Measurements from ENCODE around the gene ARHGEF3. TPM values are rescaled to one million over a fixed set of nuclear protein-coding genes. Genes with fewer than 3 reads are reported as not detected.

Gene ARHGEF3
- total RNA-seq, 3 donors from 2014 or later (not counting 1 experiment from before 2014, with no cell fraction given), result 112 to 211 (median 135) TPM

DNA sequence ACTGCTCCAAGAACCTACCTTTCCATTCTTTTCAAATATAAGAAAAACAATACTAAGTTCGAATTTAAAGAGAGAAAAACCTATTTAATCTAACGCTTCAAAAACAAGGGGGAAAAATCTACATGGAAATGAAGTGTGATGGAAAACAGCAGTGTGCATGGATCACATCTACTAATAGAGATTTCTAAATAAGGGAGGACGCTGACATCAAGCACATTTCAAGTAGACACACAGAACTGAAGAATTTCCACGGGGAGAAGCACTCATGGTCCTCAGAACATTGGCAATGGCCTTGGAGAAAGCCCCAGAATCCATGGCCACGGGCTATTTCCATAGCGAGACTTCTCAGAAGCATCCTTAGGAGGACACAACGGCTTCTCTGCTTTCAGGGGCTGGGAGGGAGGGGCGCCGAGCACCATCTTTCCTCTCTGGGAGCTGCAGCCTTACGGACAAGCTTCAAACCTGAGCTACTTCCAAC is 119.7 kb downstream of the ARHGEF3 start:
- peak overlapping the region; percentile 92 to 97 for H3K27ac Mint-ChIP-seq
- H3K4me3 Mint-ChIP-seq, result peak overlapping the region; percentile 98
- peaks cover 4% of the 10 kb centered on the region for H3K9me3 ChIP-seq (ENCODE audit: control insufficient read depth, insufficient read depth, low read length)
- H3K4me1 ChIP-seq (ENCODE audit: control insufficient read depth, insufficient read depth, low read length), result peaks cover 9% of the 10 kb centered on the region
- H3K4me3 ChIP-seq (ENCODE audit: low read length), result peak overlapping the region; percentile 93
- H3K27me3 Mint-ChIP-seq (ENCODE audit: low read depth in 2 of 2), result no peaks in the 10 kb centered on the region
- no peaks in the 10 kb centered on the region for H3K9me3 Mint-ChIP-seq
- TF ChIP-seq, protein P1, sequence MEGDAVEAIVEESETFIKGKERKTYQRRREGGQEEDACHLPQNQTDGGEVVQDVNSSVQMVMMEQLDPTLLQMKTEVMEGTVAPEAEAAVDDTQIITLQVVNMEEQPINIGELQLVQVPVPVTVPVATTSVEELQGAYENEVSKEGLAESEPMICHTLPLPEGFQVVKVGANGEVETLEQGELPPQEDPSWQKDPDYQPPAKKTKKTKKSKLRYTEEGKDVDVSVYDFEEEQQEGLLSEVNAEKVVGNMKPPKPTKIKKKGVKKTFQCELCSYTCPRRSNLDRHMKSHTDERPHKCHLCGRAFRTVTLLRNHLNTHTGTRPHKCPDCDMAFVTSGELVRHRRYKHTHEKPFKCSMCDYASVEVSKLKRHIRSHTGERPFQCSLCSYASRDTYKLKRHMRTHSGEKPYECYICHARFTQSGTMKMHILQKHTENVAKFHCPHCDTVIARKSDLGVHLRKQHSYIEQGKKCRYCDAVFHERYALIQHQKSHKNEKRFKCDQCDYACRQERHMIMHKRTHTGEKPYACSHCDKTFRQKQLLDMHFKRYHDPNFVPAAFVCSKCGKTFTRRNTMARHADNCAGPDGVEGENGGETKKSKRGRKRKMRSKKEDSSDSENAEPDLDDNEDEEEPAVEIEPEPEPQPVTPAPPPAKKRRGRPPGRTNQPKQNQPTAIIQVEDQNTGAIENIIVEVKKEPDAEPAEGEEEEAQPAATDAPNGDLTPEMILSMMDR (IDR thresholded peaks at IDR 0.05), result no peak
- H3K4me1 Mint-ChIP-seq, result peaks cover 45 to 47% of the 10 kb centered on the region in 2 donors
- ATAC-seq (no peak), DNase-seq (no peak)
- H3K36me3 Mint-ChIP-seq, result no peaks in the 10 kb centered on the region
- peaks cover 5% of the 10 kb centered on the region for H3K36me3 ChIP-seq (ENCODE audit: control insufficient read depth, insufficient read depth, low read length)
- WGBS (ENCODE audit: insufficient coverage), result 9% methylated on average over 8 of the region's 10 CpGs
- intact Hi-C loops (cut with micrococcal nuclease), result no loop called here
- no peaks in the 10 kb centered on the region for H3K27me3 ChIP-seq (ENCODE audit: control insufficient read depth, insufficient read depth, low read length)
- H3K27ac ChIP-seq (ENCODE audit: low read length), result peak overlapping the region; percentile 99

DNA sequence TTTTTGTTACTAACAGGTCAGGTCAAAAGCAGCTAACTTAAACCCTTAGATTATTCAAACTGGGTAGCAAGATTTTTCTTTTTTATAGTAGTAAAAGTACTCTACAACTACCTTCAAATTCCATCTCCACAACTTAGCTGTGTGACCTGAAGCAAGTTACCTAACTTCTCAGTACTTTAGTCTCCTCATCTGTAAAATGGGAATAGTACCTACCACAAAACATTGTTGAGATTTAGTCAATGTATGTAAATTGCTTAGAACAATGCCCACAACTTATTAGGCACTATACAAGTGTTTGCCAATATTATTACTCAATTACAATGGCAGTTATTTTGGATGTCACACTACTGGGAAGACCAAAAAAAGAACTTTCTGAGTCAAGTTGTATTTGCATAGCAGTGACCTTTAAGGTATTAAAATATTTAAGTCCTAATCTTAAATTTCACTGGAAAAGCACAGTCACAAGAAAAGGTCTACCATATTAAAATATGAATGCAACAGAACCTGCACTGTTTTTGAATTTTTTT is 121.6 kb downstream of the ARHGEF3 start:
- Mint-ChIP-seq H3K9me3 (no peaks in the 10 kb centered on the region), H3K36me3 (no peaks in the 10 kb centered on the region)

More for the DNA sequence above, 121.6 kb downstream of the ARHGEF3 start:
- Histone ChIP-seq H3K4me3 (ENCODE audit: low read length) (no peak overlapping the region), H3K27ac (ENCODE audit: low read length) (no peak overlapping the region), H3K27me3 (ENCODE audit: control insufficient read depth, insufficient read depth, low read length) (no peaks in the 10 kb centered on the region), H3K4me1 (ENCODE audit: control insufficient read depth, insufficient read depth, low read length) (peaks cover 9% of the 10 kb centered on the region), H3K9me3 (ENCODE audit: control insufficient read depth, insufficient read depth, low read length) (peaks cover 4% of the 10 kb centered on the region), H3K36me3 (ENCODE audit: control insufficient read depth, insufficient read depth, low read length) (peaks cover 5% of the 10 kb centered on the region)
- no peak for DNase-seq
- Mint-ChIP-seq H3K4me3 (peak overlapping the region; percentile 31), H3K4me1 (peaks cover 58 to 59% of the 10 kb centered on the region in 2 donors), H3K27ac (peak overlapping the region in 1 of 2 donors; percentile 92), H3K27me3 (ENCODE audit: low read depth in 2 of 2) (no peaks in the 10 kb centered on the region)
- intact Hi-C loops (cut with micrococcal nuclease), result no loop called here
- TF ChIP-seq, protein P1 (IDR thresholded peaks at IDR 0.05), result no peak
- no peak for ATAC-seq

Other genes starting within 250 kb of the ARHGEF3 start
- gene CCDC66, start 244.8 kb downstream of the ARHGEF3 start, total RNA-seq, result 10 to 100 TPM; 25.5 to 36.0 (median 35.0) TPM
- 10 to 100 TPM; 73.5 to 96.4 (median 81.8) TPM for gene TASOR, start 118.7 kb downstream of the ARHGEF3 start, total RNA-seq

Measured in natural killer cell (primary cell).